SU-DHL-6 (cell line): ENCODE data around the gene FUS.
A peak's percentile ranks its signal among the peaks of the same experiment; 100 is the strongest.

Experiments used
- H2AFZ ChIP-seq: fragments of 200-600 bp; sonication (generic); 2 replicates; pipeline ENCODE4 v1.6.1; 2014; ENCODE audit warnings: low read depth, mild to moderate bottlenecking, moderate library complexity, mixed read lengths, antibody characterized with exemption, low read length; ENCODE audit not compliant: severe bottlenecking
- H3F3A ChIP-seq: fragments of 200-600 bp; shearing (Covaris generic); 2 replicates; pipeline ENCODE4 v1.6.0; 2016; ENCODE audit warnings: antibody characterized with exemption, mild to moderate bottlenecking; ENCODE audit not compliant: insufficient read depth
- H3K27ac ChIP-seq: fragments of 200-600 bp; sonication (generic); 2 replicates; pipeline ENCODE4 v1.5.1; 2016; ENCODE audit warnings: low read depth, mild to moderate bottlenecking, low read length, moderate library complexity, mixed read lengths
- H3K27me3 ChIP-seq: fragments of 200-600 bp; sonication (generic), shearing (Covaris generic); 2 replicates; pipeline ENCODE4 v1.6.0; 2014; ENCODE audit warnings: mild to moderate bottlenecking, low read length
- H3K36me3 ChIP-seq: fragments of 200-600 bp; sonication (generic); 2 replicates; pipeline ENCODE4 v1.6.1; 2014; ENCODE audit warnings: mild to moderate bottlenecking, low read length, mixed read lengths
- H3K4me2 ChIP-seq: fragments of 300-600, 200-600 bp; shearing (Covaris generic), sonication (generic); 2 replicates; pipeline ENCODE4 v1.6.0; 2014; ENCODE audit warnings: low read length, low read depth, mild to moderate bottlenecking; ENCODE audit not compliant: poor library complexity, severe bottlenecking
- H3K4me3 ChIP-seq: fragments of 200-600 bp; sonication (generic); 2 replicates; pipeline ENCODE4 v1.5.1; 2014; ENCODE audit warnings: antibody characterized with exemption, low read length, mild to moderate bottlenecking, mixed read lengths; ENCODE audit not compliant: insufficient read depth, poor library complexity, severe bottlenecking
- H3K79me2 ChIP-seq: fragments of 200-600 bp; sonication (generic); 2 replicates; pipeline ENCODE4 v1.6.1; 2014; ENCODE audit warnings: mild to moderate bottlenecking, low read length, moderate library complexity; ENCODE audit not compliant: insufficient read depth
- H3K9ac ChIP-seq: fragments of 200-600 bp; sonication (generic); 2 replicates; pipeline ENCODE4 v1.7.0; 2014; ENCODE audit warnings: mild to moderate bottlenecking, low read length
- H3K9me2 ChIP-seq: fragments of 200-600 bp; sonication (generic); replicated peaks from 2 replicates; pipeline ENCODE4 v1.6.1; 2014; ENCODE audit warnings: low read length; ENCODE audit not compliant: insufficient read depth
- H3K9me3 ChIP-seq: fragments of 200-600 bp; sonication (generic); 2 replicates; pipeline ENCODE4 v1.6.1; 2014; ENCODE audit warnings: low read length, mixed read lengths; ENCODE audit not compliant: insufficient read depth
- H4K20me1 ChIP-seq: fragments of 200-600 bp; sonication (generic); 2 replicates; pipeline ENCODE4 v1.6.1; 2014; ENCODE audit warnings: low read depth, mild to moderate bottlenecking, antibody characterized with exemption, low read length, moderate library complexity, mixed read lengths
- CTCF ChIP-seq: fragments of 200-600 bp; sonication (generic); IDR thresholded peaks from one replicate; pipeline ENCODE4 v1.5.1; 2017; ENCODE audit warnings: antibody characterized with exemption, mild to moderate bottlenecking, low read length, moderate library complexity; ENCODE audit not compliant: insufficient read depth, poor library complexity, severe bottlenecking
- EZH2phosphoT487 ChIP-seq: fragments of 200-600 bp; sonication (generic), shearing (Covaris generic); conservative IDR thresholded peaks from 2 replicates; pipeline ENCODE4 v1.6.1; 2018; ENCODE audit warnings: mild to moderate bottlenecking, antibody characterized with exemption, low read length, moderate library complexity, mixed read lengths

FUS gene

GRCh38 chr16:31182391-31182790 lies 2.5 kb downstream of the FUS start:
- no peak overlapping the region for H3K27ac ChIP-seq
- no peak for TF ChIP-seq CTCF
- TF ChIP-seq EZH2phosphoT487: no peak
- peak overlapping the region; percentile 97 for H3K4me3 ChIP-seq
- no peaks in the 10 kb centered on the region for H3K9me3 ChIP-seq
- no peaks in the 10 kb centered on the region for H3K9me2 ChIP-seq
- H3K4me2 ChIP-seq: peak overlapping the region; percentile 82
- peaks cover 76% of the 10 kb centered on the region for H3K79me2 ChIP-seq
- H3K36me3 ChIP-seq: peaks cover 61% of the 10 kb centered on the region
- H2AFZ ChIP-seq: no peak overlapping the region
- peak overlapping the region; percentile 93 for H3K9ac ChIP-seq
- peaks cover 55% of the 10 kb centered on the region for H4K20me1 ChIP-seq
- peaks cover 10% of the 10 kb centered on the region; the same call in 1 of the 2 replicates for H3F3A ChIP-seq
- no peaks in the 10 kb centered on the region for H3K27me3 ChIP-seq

- Histone ChIP-seq H3K79me2 (peaks cover 88% of the 10 kb centered on the region), H3F3A (peaks cover 18% of the 10 kb centered on the region; the same call in 1 of the 2 replicates), H3K4me2 (no peak overlapping the region), H3K36me3 (peaks cover 74% of the 10 kb centered on the region), H3K9ac (no peak overlapping the region), H2AFZ (no peak overlapping the region), H3K9me3 (no peaks in the 10 kb centered on the region), H4K20me1 (peaks cover 66% of the 10 kb centered on the region), H3K27me3 (no peaks in the 10 kb centered on the region), H3K4me3 (no peak overlapping the region), H3K9me2 (no peaks in the 10 kb centered on the region), H3K27ac (no peak overlapping the region)
- TF ChIP-seq CTCF: no peak
- TF ChIP-seq EZH2phosphoT487: no peak
These were observed 3.8 kb downstream of the FUS start for GRCh38 chr16:31183432-31184428.

GRCh38 chr16:31184888-31185287 lies 4.9 kb downstream of the FUS start:
- Histone ChIP-seq H4K20me1 (peaks cover 73% of the 10 kb centered on the region), H2AFZ (no peak overlapping the region), H3K9ac (no peak overlapping the region), H3K4me3 (no peak overlapping the region), H3K79me2 (peaks cover 91% of the 10 kb centered on the region), H3K27me3 (no peaks in the 10 kb centered on the region), H3K36me3 (peaks cover 86% of the 10 kb centered on the region), H3K4me2 (no peak overlapping the region), H3K9me3 (no peaks in the 10 kb centered on the region), H3K9me2 (no peaks in the 10 kb centered on the region), H3K27ac (no peak overlapping the region), H3F3A (peaks cover 24% of the 10 kb centered on the region; the same call in 1 of the 2 replicates)
- no peak for TF ChIP-seq EZH2phosphoT487
- no peak for TF ChIP-seq CTCF
